ENCODE measurements around the gene CUTA. TPM values are rescaled to one million over a fixed set of nuclear protein-coding genes. Genes with fewer than 3 reads are reported as not detected.

Gene CUTA
- total and polyA plus RNA-seq, 2 of the 13 experiments (the other 11 are each of a cell fraction or from before 2014, with no cell fraction given): 170 to 180 TPM

DNA sequence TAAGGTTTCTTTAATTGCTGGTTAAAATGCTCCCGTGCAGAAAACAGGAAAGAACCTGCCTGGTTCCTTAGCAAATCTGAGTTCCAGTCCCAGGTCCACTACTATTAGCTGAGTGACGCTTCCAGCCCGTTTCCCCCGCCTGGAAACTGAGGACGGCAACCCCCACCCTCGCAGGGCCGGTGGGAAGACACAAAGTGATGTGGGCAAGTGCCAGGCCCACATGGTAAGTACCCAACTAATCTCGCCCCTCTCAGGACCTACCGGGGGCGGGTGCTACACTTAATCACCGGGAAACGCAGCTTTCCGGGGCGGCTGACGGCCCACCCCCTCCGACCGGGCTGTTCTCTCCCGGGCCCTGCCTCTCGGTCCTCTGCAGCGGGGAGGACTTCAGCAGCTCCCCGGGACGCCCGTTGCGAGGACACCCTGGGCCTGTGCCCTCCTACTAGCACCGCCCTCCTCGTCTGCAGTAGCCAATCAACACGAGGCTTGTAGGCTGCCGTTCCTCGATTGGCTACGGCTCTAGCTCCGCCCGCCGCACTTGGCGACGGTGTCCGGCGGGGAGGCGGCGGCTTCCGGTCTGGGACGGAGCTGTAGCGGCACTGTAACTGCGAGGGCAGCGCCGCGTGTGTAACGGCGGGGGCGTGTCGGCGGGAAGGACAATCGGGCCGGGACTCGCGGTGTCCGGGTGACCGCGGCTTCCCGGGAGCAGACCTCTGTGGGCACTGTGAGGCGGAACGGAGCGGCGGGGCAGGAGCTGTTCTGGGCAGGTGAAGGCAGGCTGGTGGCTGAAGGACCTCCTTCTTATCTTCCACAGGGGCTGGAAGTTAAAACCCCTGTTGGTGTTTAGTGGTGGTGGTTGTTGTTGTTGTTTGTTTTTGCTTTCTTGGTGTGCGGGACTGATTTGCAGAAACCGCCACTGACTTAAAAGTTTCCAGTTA lies 36.4 kb upstream of the CUTA start, which contains the start of gene ZBTB9 (continued):
- TF ChIP-seq, protein P1, sequence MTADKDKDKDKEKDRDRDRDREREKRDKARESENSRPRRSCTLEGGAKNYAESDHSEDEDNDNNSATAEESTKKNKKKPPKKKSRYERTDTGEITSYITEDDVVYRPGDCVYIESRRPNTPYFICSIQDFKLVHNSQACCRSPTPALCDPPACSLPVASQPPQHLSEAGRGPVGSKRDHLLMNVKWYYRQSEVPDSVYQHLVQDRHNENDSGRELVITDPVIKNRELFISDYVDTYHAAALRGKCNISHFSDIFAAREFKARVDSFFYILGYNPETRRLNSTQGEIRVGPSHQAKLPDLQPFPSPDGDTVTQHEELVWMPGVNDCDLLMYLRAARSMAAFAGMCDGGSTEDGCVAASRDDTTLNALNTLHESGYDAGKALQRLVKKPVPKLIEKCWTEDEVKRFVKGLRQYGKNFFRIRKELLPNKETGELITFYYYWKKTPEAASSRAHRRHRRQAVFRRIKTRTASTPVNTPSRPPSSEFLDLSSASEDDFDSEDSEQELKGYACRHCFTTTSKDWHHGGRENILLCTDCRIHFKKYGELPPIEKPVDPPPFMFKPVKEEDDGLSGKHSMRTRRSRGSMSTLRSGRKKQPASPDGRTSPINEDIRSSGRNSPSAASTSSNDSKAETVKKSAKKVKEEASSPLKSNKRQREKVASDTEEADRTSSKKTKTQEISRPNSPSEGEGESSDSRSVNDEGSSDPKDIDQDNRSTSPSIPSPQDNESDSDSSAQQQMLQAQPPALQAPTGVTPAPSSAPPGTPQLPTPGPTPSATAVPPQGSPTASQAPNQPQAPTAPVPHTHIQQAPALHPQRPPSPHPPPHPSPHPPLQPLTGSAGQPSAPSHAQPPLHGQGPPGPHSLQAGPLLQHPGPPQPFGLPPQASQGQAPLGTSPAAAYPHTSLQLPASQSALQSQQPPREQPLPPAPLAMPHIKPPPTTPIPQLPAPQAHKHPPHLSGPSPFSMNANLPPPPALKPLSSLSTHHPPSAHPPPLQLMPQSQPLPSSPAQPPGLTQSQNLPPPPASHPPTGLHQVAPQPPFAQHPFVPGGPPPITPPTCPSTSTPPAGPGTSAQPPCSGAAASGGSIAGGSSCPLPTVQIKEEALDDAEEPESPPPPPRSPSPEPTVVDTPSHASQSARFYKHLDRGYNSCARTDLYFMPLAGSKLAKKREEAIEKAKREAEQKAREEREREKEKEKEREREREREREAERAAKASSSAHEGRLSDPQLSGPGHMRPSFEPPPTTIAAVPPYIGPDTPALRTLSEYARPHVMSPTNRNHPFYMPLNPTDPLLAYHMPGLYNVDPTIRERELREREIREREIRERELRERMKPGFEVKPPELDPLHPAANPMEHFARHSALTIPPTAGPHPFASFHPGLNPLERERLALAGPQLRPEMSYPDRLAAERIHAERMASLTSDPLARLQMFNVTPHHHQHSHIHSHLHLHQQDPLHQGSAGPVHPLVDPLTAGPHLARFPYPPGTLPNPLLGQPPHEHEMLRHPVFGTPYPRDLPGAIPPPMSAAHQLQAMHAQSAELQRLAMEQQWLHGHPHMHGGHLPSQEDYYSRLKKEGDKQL (CRISPR knock-in tag; IDR thresholded peaks at IDR 0.05; ENCODE audit: low read depth): 0 out of 2 replicates have a peak, but pooled peaks have one; percentile 8
- TF ChIP-seq, protein P2, sequence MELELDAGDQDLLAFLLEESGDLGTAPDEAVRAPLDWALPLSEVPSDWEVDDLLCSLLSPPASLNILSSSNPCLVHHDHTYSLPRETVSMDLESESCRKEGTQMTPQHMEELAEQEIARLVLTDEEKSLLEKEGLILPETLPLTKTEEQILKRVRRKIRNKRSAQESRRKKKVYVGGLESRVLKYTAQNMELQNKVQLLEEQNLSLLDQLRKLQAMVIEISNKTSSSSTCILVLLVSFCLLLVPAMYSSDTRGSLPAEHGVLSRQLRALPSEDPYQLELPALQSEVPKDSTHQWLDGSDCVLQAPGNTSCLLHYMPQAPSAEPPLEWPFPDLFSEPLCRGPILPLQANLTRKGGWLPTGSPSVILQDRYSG (CRISPR knock-in tag; IDR thresholded peaks at IDR 0.05): 0 out of 2 replicates have a peak, but pooled peaks have one; percentile 17
- TF ChIP-seq KDM5B (CRISPR knock-in tag; IDR thresholded peaks at IDR 0.05; ENCODE audit: borderline replicate concordance): peak; percentile 96
- TF ChIP-seq, protein P3, sequence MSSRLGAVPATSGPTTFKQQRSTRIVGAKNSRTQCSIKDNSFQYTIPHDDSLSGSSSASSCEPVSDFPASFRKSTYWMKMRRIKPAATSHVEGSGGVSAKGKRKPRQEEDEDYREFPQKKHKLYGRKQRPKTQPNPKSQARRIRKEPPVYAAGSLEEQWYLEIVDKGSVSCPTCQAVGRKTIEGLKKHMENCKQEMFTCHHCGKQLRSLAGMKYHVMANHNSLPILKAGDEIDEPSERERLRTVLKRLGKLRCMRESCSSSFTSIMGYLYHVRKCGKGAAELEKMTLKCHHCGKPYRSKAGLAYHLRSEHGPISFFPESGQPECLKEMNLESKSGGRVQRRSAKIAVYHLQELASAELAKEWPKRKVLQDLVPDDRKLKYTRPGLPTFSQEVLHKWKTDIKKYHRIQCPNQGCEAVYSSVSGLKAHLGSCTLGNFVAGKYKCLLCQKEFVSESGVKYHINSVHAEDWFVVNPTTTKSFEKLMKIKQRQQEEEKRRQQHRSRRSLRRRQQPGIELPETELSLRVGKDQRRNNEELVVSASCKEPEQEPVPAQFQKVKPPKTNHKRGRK (CRISPR knock-in tag; IDR thresholded peaks at IDR 0.05): no peak
- peak; percentile 68; the same call in 1 of the 2 replicates for TF ChIP-seq GLI4 (CRISPR knock-in tag; IDR thresholded peaks at IDR 0.05; ENCODE audit: borderline replicate concordance)
- TF ChIP-seq, protein P4, sequence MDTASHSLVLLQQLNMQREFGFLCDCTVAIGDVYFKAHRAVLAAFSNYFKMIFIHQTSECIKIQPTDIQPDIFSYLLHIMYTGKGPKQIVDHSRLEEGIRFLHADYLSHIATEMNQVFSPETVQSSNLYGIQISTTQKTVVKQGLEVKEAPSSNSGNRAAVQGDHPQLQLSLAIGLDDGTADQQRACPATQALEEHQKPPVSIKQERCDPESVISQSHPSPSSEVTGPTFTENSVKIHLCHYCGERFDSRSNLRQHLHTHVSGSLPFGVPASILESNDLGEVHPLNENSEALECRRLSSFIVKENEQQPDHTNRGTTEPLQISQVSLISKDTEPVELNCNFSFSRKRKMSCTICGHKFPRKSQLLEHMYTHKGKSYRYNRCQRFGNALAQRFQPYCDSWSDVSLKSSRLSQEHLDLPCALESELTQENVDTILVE (CRISPR knock-in tag; IDR thresholded peaks at IDR 0.05): peak; percentile 97
- TF ChIP-seq, protein P5, sequence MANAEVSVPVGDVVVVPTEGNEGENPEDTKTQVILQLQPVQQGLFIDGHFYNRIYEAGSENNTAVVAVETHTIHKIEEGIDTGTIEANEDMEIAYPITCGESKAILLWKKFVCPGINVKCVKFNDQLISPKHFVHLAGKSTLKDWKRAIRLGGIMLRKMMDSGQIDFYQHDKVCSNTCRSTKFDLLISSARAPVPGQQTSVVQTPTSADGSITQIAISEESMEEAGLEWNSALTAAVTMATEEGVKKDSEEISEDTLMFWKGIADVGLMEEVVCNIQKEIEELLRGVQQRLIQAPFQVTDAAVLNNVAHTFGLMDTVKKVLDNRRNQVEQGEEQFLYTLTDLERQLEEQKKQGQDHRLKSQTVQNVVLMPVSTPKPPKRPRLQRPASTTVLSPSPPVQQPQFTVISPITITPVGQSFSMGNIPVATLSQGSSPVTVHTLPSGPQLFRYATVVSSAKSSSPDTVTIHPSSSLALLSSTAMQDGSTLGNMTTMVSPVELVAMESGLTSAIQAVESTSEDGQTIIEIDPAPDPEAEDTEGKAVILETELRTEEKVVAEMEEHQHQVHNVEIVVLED (CRISPR knock-in tag; IDR thresholded peaks at IDR 0.05; ENCODE audit: borderline replicate concordance): peak; percentile 95
- TF ChIP-seq HOXA9 (CRISPR knock-in tag; IDR thresholded peaks at IDR 0.05; ENCODE audit: borderline replicate concordance): peak; percentile 95
- TF ChIP-seq GTF2F1 (IDR thresholded peaks at IDR 0.05; ENCODE audit: low read length): no peak
- TF ChIP-seq, protein P6, sequence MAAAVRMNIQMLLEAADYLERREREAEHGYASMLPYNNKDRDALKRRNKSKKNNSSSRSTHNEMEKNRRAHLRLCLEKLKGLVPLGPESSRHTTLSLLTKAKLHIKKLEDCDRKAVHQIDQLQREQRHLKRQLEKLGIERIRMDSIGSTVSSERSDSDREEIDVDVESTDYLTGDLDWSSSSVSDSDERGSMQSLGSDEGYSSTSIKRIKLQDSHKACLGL (CRISPR knock-in tag; IDR thresholded peaks at IDR 0.05): peak; percentile 98; the same call in 1 of the 2 replicates
- peak; percentile 97 for TF ChIP-seq MYC (CRISPR knock-in tag; IDR thresholded peaks at IDR 0.05; ENCODE audit: borderline replicate concordance)
- TF ChIP-seq REL (CRISPR knock-in tag; conservative IDR thresholded peaks at IDR 0.05): no peak; the same call in 1 of the 2 replicates
- TF ChIP-seq ZNF33A (CRISPR knock-in tag; IDR thresholded peaks at IDR 0.05; ENCODE audit: borderline replicate concordance): no peak
- TF ChIP-seq NFIB (CRISPR knock-in tag; IDR thresholded peaks at IDR 0.05; ENCODE audit: borderline replicate concordance): no peak
- TF ChIP-seq CREB1 (IDR thresholded peaks at IDR 0.05): peak; percentile 85
- peak; percentile 92 for TF ChIP-seq CREB1 (CRISPR knock-in tag; IDR thresholded peaks at IDR 0.05)

Data from HepG2 (cell line).